Choroid plexus epithelial cell (primary cell): ENCODE measurements around the gene SMCO2.

Source experiments
- DNase-seq: peaks from one replicate; pipeline ENCODE4 v3.0.0-alpha.2; 2010; ENCODE audit warnings: low read depth
- H3K4me3 ChIP-seq: 2 replicates; pipeline ENCODE4 v1.5.1; 2011; ENCODE audit warnings: low read depth, mild to moderate bottlenecking, control low read depth, low read length, moderate library complexity
- TF ChIP-seq, protein P1 (sequence below): conservative IDR thresholded peaks from 2 replicates; pipeline ENCODE4 v1.5.1; 2011; ENCODE audit warnings: low read depth, mild to moderate bottlenecking, control low read depth, inconsistent platforms, low read length, moderate library complexity

The SMCO2 gene

GRCh38 chr12:27504507-27504906 is 58.0 kb downstream of the SMCO2 start:
- DNase-seq: peak; percentile 16
- H3K4me3 ChIP-seq: no peak overlapping the region

DNA sequence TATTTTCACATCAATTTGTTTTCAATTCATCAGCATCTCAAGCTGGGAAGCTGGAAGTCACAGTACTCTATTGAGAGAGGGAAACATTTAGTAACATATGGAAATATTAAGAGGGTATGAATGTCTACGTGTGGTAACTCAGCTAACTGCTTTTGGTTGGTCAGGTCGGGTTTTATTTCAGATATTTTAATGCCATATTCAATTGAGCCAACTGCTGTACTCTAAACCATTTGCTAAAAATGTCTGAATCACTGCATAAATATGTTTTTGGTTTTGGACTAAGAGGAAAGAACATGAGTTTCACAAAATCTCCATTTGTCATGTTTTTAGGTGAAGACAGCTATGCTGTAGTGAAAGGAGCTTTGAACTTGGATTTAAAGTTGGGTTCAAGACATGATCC is 58.6 kb downstream of the SMCO2 start:
- TF ChIP-seq, protein P1, sequence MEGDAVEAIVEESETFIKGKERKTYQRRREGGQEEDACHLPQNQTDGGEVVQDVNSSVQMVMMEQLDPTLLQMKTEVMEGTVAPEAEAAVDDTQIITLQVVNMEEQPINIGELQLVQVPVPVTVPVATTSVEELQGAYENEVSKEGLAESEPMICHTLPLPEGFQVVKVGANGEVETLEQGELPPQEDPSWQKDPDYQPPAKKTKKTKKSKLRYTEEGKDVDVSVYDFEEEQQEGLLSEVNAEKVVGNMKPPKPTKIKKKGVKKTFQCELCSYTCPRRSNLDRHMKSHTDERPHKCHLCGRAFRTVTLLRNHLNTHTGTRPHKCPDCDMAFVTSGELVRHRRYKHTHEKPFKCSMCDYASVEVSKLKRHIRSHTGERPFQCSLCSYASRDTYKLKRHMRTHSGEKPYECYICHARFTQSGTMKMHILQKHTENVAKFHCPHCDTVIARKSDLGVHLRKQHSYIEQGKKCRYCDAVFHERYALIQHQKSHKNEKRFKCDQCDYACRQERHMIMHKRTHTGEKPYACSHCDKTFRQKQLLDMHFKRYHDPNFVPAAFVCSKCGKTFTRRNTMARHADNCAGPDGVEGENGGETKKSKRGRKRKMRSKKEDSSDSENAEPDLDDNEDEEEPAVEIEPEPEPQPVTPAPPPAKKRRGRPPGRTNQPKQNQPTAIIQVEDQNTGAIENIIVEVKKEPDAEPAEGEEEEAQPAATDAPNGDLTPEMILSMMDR: no peak
- DNase-seq: peak; percentile 52
- no peak overlapping the region for H3K4me3 ChIP-seq

More at GRCh38 chr12:27504507-27504906, 58.0 kb downstream of the SMCO2 start:
- TF ChIP-seq, protein P1: no peak

- TF ChIP-seq, protein P1: no peak
- H3K4me3 ChIP-seq: no peak overlapping the region
- DNase-seq: peak; percentile 35
Observed at GRCh38 chr12:27505761-27506160, 59.2 kb downstream of the SMCO2 start.

DNA sequence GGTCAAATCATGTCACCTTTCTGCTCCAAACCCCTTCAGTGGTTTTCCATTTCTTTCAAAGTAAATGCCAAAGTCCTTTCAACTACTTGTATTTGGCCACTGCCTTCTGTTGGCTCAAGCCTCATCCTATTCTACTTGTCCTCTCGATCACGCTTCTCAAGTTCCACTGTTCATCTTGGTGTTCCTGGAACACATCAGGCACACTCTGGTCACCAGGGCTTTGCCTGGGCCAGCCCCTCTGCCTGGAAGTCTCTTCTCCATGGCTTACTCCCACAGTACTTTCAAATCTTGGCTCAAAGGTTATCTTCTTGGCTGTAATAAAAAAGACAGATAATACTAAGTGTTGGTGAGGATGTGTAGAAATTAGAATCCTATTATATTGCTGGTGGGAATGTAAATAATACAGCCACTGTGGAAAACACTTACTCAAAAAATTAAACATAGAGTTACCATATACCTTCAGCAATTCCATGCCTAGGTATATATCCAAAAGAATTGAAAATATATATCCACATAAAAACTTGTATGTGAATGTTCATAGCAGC is 60.2 kb downstream of the SMCO2 start:
- DNase-seq: no peak
- TF ChIP-seq, protein P1: no peak
- no peak overlapping the region for H3K4me3 ChIP-seq

DNA sequence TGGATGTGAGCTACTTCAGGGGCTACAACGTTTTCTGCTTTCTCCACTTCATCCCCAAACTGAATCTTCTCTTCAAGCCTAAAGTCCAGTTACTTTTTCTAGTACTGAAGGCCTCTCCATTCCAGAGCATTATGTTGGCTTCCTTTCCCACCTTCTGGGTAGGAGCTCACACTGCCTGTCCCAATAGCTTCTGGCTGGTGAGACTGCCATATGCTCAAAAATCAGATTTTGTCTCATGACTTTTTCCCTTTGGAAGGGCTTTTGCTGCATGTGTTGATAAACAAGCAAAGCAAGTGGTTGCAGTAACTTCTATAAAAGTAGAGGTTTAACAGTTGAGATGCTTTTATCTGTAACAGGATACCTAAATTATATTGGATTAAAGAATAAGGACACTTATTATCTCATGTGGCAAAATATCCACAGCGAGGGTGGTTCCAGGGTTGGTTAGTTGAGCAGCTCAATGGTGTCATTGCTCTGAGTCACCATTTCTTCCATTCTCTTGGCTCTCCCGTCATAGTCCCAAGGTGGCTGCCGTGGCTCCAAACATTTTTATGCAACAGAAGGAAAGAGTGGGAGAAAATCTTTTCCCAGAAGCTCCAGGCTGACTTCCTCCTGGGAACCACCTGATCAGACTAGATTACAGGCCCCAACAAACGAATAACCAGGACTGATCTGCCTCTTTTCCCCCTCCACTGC is 62.3 kb downstream of the SMCO2 start:
- H3K4me3 ChIP-seq: no peak overlapping the region
- DNase-seq: no peak
- TF ChIP-seq, protein P1: no peak

DNA sequence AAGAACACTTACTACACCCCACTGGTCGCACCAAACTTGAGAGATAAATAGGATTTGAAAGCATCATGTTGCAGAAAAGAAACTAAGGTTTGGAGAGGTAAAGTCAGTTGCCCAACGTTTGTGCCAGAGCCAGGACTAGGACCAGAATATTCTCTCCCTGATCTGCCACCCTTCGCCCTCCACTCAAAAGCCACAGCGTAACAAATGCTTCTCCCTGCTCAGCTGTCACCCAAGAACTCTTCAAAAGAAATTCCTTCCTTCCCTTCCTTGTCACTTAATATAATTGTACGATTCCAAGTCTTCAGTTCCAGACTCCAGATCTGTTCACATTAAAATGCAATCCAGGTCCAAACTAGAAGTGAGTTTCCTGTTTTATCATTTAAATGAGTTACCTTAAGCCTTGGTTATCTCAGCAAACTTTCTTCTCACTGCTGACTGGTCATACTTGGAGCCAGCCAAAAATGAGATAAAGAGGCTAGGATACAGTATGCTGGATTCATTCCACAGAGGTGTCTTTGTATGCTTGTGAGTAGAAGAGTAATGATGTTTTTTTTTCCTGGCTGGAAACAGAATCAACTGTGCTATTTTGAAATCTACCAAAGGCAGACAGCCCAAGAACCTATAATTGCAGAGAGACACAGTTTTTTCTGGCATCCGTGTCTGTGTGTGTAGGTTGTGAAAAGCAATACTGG is 64.6 kb downstream of the SMCO2 start:
- no peak overlapping the region for H3K4me3 ChIP-seq
- DNase-seq: peak; percentile 58
- TF ChIP-seq, protein P1: no peak
